GM23248 (cell line): ENCODE measurements around the gene ALK.

ENCODE experiments used
- EZH2 ChIP-seq: fragments of 200-600 bp; sonication (generic); IDR thresholded peaks from 2 replicates; pipeline ENCODE4 v1.6.1; 2018; ENCODE audit warnings: antibody characterized with exemption, mild to moderate bottlenecking; ENCODE audit not compliant: insufficient read depth, poor library complexity, severe bottlenecking
- EZH2phosphoT487 ChIP-seq: fragments of 200-600 bp; sonication (generic); IDR thresholded peaks from 2 replicates; pipeline ENCODE4 v1.6.1; 2018; ENCODE audit warnings: antibody characterized with exemption, moderate library complexity, mild to moderate bottlenecking, low read depth; ENCODE audit not compliant: insufficient read depth

DNA sequence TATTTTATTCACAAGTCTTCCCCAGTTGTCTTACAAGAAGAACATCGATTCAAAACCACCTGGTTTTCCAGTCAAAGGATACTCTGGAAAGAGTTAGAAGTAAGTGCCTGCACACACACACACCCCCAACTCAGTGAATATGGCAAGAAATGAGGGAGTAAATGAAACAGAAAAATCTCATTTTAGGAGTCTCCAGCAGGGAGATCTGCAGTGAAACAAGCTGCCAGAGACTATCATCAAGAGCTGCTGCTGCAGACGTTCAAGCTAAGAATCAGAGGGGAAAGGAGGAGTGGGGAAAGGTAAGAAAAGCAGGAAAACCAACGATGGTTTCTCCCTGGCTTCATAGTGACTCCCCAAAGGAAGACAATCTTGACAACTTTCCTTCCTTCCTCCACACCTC, 2.4 kb downstream of the ALK start:
- TF ChIP-seq EZH2: no peak
- no peak for TF ChIP-seq EZH2phosphoT487
